ENCODE results near the gene PGP. TPM values are rescaled to one million over a fixed set of nuclear protein-coding genes. Genes with fewer than 3 reads are reported as not detected.

PGP gene
- total RNA-seq, 1 donor: 9.8 TPM

DNA sequence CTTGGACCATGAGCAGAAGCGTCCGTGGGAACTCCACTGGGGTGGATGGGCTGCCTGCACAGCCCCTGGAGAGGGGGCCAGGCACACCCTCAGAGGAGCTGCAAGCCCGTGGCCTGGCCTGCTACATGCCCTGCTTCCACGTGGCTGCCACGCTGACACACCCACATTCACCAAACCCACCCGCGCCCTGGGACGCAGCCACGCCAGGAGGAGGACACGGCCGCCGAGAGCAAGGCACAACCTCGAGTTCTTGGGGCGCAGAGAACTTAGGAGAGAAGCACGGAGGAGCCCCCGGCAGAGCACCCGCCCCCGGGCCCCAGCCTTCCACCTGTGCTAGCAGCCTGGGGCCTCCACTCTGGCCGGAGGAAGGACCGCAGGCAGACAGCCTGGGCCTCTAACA is 37.1 kb downstream of the PGP start:
- H3K4me3 ChIP-seq (ENCODE audit: low read length): no peak overlapping the region
- no peaks in the 10 kb centered on the region for H3K9me3 ChIP-seq (ENCODE audit: low read depth, low read length)
- no peaks in the 10 kb centered on the region for H3K27me3 ChIP-seq (ENCODE audit: insufficient read depth, low read length)
- H3K4me1 ChIP-seq (ENCODE audit: insufficient read depth, low read length): no peaks in the 10 kb centered on the region

- Histone ChIP-seq H3K27me3 (ENCODE audit: insufficient read depth, low read length) (no peaks in the 10 kb centered on the region), H3K4me3 (ENCODE audit: low read length) (no peak overlapping the region), H3K9me3 (ENCODE audit: low read depth, low read length) (no peaks in the 10 kb centered on the region), H3K4me1 (ENCODE audit: insufficient read depth, low read length) (no peaks in the 10 kb centered on the region)
Measured at GRCh38 chr16:2177101-2177500, 37.5 kb downstream of the PGP start.

GRCh38 chr16:2176047-2176446 is 38.6 kb downstream of the PGP start:
- no peaks in the 10 kb centered on the region for H3K4me1 ChIP-seq (ENCODE audit: insufficient read depth, low read length)

GRCh38 chr16:2175454-2175853 is 39.2 kb downstream of the PGP start:
- no peak overlapping the region for H3K4me3 ChIP-seq (ENCODE audit: low read length)
- H3K9me3 ChIP-seq (ENCODE audit: low read depth, low read length): no peaks in the 10 kb centered on the region
- H3K27me3 ChIP-seq (ENCODE audit: insufficient read depth, low read length): no peaks in the 10 kb centered on the region
- no peaks in the 10 kb centered on the region for H3K4me1 ChIP-seq (ENCODE audit: insufficient read depth, low read length)

More at GRCh38 chr16:2176047-2176446, 38.6 kb downstream of the PGP start:
- no peaks in the 10 kb centered on the region for H3K27me3 ChIP-seq (ENCODE audit: insufficient read depth, low read length)
- H3K9me3 ChIP-seq (ENCODE audit: low read depth, low read length): no peaks in the 10 kb centered on the region
- no peak overlapping the region for H3K4me3 ChIP-seq (ENCODE audit: low read length)

DNA sequence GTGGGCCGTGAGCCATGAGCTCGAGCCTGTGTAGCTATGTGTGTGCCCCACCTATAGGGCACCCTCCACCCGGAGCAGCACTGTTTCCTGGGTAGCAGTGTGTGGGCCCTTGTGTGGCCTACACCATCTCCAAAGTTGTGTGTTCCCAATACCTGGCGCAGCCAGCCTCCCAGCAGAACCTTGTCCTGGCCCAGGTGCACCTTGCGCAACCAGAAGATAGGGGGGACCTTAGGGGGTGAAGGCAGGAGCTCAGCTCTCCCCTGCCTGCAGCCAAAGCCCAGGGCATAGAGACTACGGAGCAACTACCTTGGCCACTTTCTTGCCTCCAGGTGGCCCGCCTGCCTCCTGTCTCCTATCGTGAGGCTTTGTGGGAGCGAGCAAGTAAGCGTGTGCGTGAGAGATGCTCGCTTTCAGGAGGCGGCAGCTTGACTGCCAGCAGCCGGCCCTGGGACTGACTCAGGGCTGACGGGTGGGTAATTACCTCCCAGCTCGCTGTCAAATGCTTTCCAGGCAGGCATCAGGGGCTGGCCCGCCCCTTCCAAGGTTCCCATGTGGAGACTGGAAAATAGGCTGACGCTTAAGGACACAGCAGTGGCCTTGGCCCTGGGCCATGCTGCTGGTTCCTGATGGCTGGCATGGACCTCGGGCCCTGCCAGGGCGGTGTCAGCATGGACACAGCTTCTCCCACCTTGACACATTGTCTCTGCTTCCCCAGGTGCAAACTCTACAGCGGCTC is 40.1 kb downstream of the PGP start:
- H3K4me1 ChIP-seq (ENCODE audit: insufficient read depth, low read length): no peaks in the 10 kb centered on the region
- no peaks in the 10 kb centered on the region for H3K27me3 ChIP-seq (ENCODE audit: insufficient read depth, low read length)
- H3K4me3 ChIP-seq (ENCODE audit: low read length): no peak overlapping the region
- H3K9me3 ChIP-seq (ENCODE audit: low read depth, low read length): no peaks in the 10 kb centered on the region

GRCh38 chr16:2173916-2174315 is 40.7 kb downstream of the PGP start:
- H3K27me3 ChIP-seq (ENCODE audit: insufficient read depth, low read length): no peaks in the 10 kb centered on the region
- no peak overlapping the region for H3K4me3 ChIP-seq (ENCODE audit: low read length)
- H3K4me1 ChIP-seq (ENCODE audit: insufficient read depth, low read length): no peaks in the 10 kb centered on the region
- H3K9me3 ChIP-seq (ENCODE audit: low read depth, low read length): no peaks in the 10 kb centered on the region

DNA sequence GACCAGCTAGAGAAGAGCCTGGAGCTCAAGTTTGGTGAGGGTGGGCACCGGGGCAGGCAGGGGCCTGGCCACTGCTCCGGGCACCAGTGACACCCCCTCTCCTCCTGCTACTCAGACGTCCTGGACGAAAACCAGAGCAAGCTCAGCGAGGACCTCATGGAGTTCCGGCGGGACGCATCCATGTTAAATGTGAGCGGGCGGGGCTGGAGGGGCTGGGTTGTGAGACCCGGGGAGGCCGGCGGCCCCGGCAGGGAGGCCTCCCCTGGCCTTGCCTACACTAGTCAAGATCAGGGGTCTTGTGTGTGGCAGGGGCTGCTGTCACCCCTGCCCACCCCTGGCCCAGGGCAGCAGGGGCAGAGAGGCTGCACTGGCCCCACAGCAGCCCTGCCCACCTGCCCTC is 41.3 kb downstream of the PGP start:
- H3K27me3 ChIP-seq (ENCODE audit: insufficient read depth, low read length): no peaks in the 10 kb centered on the region
- H3K9me3 ChIP-seq (ENCODE audit: low read depth, low read length): no peaks in the 10 kb centered on the region
- H3K4me3 ChIP-seq (ENCODE audit: low read length): no peak overlapping the region
- no peaks in the 10 kb centered on the region for H3K4me1 ChIP-seq (ENCODE audit: insufficient read depth, low read length)

GRCh38 chr16:2172688-2173335 is 41.8 kb downstream of the PGP start:
- Histone ChIP-seq H3K4me3 (ENCODE audit: low read length) (no peak overlapping the region), H3K9me3 (ENCODE audit: low read depth, low read length) (no peaks in the 10 kb centered on the region), H3K27me3 (ENCODE audit: insufficient read depth, low read length) (no peaks in the 10 kb centered on the region), H3K4me1 (ENCODE audit: insufficient read depth, low read length) (no peaks in the 10 kb centered on the region)

DNA sequence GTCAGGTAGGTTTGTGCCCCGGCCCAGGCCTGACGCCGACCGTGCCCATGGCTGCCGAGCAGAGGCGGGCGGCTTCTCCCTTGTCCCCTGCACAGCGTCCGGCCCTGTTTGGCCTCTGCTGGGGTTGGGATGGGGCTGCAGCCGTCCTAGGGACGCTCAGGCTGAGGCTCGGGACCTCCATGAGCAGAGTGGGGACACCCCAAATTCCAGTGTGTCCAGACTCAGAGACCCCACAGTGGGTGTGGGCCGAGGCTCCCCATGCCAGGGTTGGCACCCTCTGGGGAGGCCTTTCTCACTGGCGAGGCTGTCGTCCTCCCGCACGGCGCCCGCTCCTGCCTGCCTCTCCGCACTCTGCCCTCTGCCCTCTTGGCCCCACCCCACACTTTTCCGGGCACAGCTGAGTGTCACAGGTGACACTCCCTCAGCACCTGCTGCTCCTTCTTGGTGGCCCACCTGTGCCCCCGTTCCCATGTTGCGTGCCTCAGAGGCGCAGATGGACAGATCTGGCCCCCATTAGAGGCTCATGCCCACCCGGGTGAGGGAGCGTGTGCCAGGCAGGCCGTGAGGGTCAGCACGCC is 43.0 kb downstream of the PGP start:
- H3K4me1 ChIP-seq (ENCODE audit: insufficient read depth, low read length): no peaks in the 10 kb centered on the region
- no peaks in the 10 kb centered on the region for H3K27me3 ChIP-seq (ENCODE audit: insufficient read depth, low read length)
- H3K9me3 ChIP-seq (ENCODE audit: low read depth, low read length): no peaks in the 10 kb centered on the region

GRCh38 chr16:2170587-2171435 is 43.8 kb downstream of the PGP start:
- no peak overlapping the region for H3K4me3 ChIP-seq (ENCODE audit: low read length)
- H3K4me1 ChIP-seq (ENCODE audit: insufficient read depth, low read length): no peaks in the 10 kb centered on the region
- H3K27me3 ChIP-seq (ENCODE audit: insufficient read depth, low read length): no peaks in the 10 kb centered on the region
- H3K9me3 ChIP-seq (ENCODE audit: low read depth, low read length): no peaks in the 10 kb centered on the region

More for the DNA sequence above, 43.0 kb downstream of the PGP start:
- no peak overlapping the region for H3K4me3 ChIP-seq (ENCODE audit: low read length)

GRCh38 chr16:2170080-2170479 is 44.6 kb downstream of the PGP start:
- Histone ChIP-seq H3K4me3 (ENCODE audit: low read length) (no peak overlapping the region), H3K4me1 (ENCODE audit: insufficient read depth, low read length) (no peaks in the 10 kb centered on the region), H3K9me3 (ENCODE audit: low read depth, low read length) (no peaks in the 10 kb centered on the region), H3K27me3 (ENCODE audit: insufficient read depth, low read length) (no peaks in the 10 kb centered on the region)

DNA sequence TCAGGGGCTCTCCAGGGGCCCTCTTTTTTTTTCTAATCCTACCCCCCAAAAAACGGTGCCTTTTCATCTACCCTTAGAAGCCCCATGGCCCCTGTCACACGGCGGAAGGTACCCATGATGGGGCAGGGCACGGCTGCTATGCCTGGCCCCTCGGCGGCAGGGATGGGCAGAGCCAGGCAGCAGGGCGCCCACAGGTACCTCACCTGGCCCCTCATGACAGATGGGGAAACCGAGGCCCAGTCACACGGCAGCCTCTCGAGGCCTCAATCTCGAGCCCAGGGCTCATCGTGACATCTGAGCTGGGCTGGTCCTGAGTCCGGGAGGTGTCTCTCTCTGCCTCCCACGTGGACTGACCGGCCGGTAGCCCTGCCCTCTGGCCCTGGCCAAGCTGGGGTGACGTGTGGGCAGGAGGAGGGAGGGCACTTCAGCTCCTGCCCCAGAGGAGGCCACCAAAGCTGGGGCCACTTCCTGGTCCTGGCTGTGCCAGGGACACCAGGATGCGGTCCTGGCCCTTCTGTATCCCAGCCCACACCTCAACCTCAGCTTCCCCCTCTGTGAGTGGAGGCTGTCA is 47.5 kb downstream of the PGP start:
- H3K9me3 ChIP-seq (ENCODE audit: low read depth, low read length): no peaks in the 10 kb centered on the region
- no peaks in the 10 kb centered on the region for H3K4me1 ChIP-seq (ENCODE audit: insufficient read depth, low read length)
- H3K27me3 ChIP-seq (ENCODE audit: insufficient read depth, low read length): no peaks in the 10 kb centered on the region
- H3K4me3 ChIP-seq (ENCODE audit: low read length): no peak overlapping the region

- no peaks in the 10 kb centered on the region for H3K4me1 ChIP-seq (ENCODE audit: insufficient read depth, low read length)
- H3K9me3 ChIP-seq (ENCODE audit: low read depth, low read length): no peaks in the 10 kb centered on the region
- H3K4me3 ChIP-seq (ENCODE audit: low read length): no peak overlapping the region
- no peaks in the 10 kb centered on the region for H3K27me3 ChIP-seq (ENCODE audit: insufficient read depth, low read length)
Measured at GRCh38 chr16:2166263-2167067, 48.2 kb downstream of the PGP start.

DNA sequence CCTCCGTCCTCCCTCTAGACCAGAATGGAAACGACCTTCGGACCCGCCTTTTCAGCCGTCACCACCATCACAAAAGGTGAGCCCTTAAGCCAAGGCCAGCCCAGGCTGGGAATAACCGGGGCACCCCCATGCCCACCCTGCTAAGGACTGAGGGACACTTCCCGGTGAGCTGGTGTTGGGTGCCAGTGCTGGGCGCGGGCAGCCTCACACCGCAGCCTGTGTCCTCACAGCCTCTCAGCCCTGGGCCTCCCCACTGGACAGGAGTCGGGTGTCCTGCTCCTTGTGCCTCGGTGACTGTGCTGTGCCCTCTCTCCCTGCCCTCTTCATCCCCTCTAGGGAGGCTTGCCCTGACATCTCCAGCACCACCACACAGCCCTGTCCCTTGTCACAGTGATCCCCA is 48.8 kb downstream of the PGP start:
- H3K4me3 ChIP-seq (ENCODE audit: low read length): no peak overlapping the region
- H3K4me1 ChIP-seq (ENCODE audit: insufficient read depth, low read length): no peaks in the 10 kb centered on the region
- H3K9me3 ChIP-seq (ENCODE audit: low read depth, low read length): no peaks in the 10 kb centered on the region
- no peaks in the 10 kb centered on the region for H3K27me3 ChIP-seq (ENCODE audit: insufficient read depth, low read length)
